Measurements from ENCODE around the gene SLC24A1. TPM values are rescaled to one million over a fixed set of nuclear protein-coding genes. Genes with fewer than 3 reads are reported as not detected.

The SLC24A1 gene
- total RNA-seq: 10 to 100 TPM in 1 of 3 donors, 1 to 10 TPM in 2; 6.9 to 12.5 (median 7.8) TPM
- 5.1 TPM for total RNA-seq (2013)

- Histone ChIP-seq H3K36me3 (ENCODE audit: control insufficient read depth, insufficient read depth, low read length) (peaks cover 7% of the 10 kb centered on the region), H3K27me3 (ENCODE audit: control insufficient read depth, insufficient read depth, low read length) (no peaks in the 10 kb centered on the region), H3K4me3 (ENCODE audit: low read length) (no peak within 1 kb of the TSS), H3K27ac (ENCODE audit: low read length) (no peak within 1 kb of the TSS), H3K4me1 (ENCODE audit: control insufficient read depth, insufficient read depth, low read length) (no peaks in the 10 kb centered on the region), H3K9me3 (ENCODE audit: control insufficient read depth, insufficient read depth, low read length) (no peaks in the 10 kb centered on the region)
- Mint-ChIP-seq H3K27ac (no peak within 1 kb of the TSS), H3K36me3 (no peaks in the 10 kb centered on the region), H3K27me3 (ENCODE audit: low read depth in 2 of 2) (no peaks in the 10 kb centered on the region), H3K9me3 (no peaks in the 10 kb centered on the region), H3K4me1 (no peaks in the 10 kb centered on the region), H3K4me3 (no peak within 1 kb of the TSS)
- TF ChIP-seq CTCF (IDR thresholded peaks at IDR 0.05): no peak
- DNase-seq (no peak), ATAC-seq (no peak)
- intact Hi-C loops (cut with micrococcal nuclease): no loop called here
- WGBS (ENCODE audit: insufficient coverage): 93% methylated on average over 6 of the region's 6 CpGs
Observed at GRCh38 chr15:65621638-65622037, at the start of gene SLC24A1. SLC24A1 (plus strand) TSS chr15:65621938; CDS start chr15:65624081, 2,143 bp downstream.

DNA sequence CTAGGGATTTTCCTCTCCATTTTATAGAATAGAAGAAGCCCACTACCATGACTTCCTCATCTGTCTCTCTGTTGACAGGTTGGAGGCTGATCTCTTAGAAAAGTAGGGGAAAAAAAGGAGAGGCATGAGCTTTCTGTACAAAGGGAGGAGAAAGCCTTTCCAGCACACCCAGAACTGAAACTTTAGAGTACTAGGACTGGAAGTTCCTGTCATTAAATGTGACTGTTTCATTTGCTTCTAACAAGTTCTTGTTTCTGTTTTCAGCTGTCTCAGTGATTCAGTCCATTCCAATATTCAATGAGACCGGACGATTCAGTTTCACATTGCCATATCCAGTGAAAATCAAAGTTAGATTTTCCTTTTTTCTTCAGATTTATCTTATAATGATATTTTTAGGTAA is 49.8 kb upstream of the SLC24A1 start:
- Histone ChIP-seq H3K9me3 (ENCODE audit: control insufficient read depth, insufficient read depth, low read length) (no peaks in the 10 kb centered on the region), H3K4me1 (ENCODE audit: control insufficient read depth, insufficient read depth, low read length) (no peaks in the 10 kb centered on the region), H3K4me3 (ENCODE audit: low read length) (no peak overlapping the region), H3K27ac (ENCODE audit: low read length) (no peak overlapping the region), H3K36me3 (ENCODE audit: control insufficient read depth, insufficient read depth, low read length) (peaks cover 32% of the 10 kb centered on the region), H3K27me3 (ENCODE audit: control insufficient read depth, insufficient read depth, low read length) (no peaks in the 10 kb centered on the region)
- no peaks in the 10 kb centered on the region for H3K9me3 Mint-ChIP-seq
- no peaks in the 10 kb centered on the region for H3K4me1 Mint-ChIP-seq
- H3K4me3 Mint-ChIP-seq: no peak overlapping the region
- no peak overlapping the region for H3K27ac Mint-ChIP-seq
- no peak for TF ChIP-seq CTCF (IDR thresholded peaks at IDR 0.05)
- peaks cover 10% of the 10 kb centered on the region for H3K36me3 Mint-ChIP-seq
- ATAC-seq: no peak
- DNase-seq: no peak
- intact Hi-C loops (cut with micrococcal nuclease): no loop called here
- H3K27me3 Mint-ChIP-seq (ENCODE audit: low read depth in 2 of 2): no peaks in the 10 kb centered on the region
- WGBS (ENCODE audit: insufficient coverage): 71% methylated on average over 2 of the region's 2 CpGs

DNA sequence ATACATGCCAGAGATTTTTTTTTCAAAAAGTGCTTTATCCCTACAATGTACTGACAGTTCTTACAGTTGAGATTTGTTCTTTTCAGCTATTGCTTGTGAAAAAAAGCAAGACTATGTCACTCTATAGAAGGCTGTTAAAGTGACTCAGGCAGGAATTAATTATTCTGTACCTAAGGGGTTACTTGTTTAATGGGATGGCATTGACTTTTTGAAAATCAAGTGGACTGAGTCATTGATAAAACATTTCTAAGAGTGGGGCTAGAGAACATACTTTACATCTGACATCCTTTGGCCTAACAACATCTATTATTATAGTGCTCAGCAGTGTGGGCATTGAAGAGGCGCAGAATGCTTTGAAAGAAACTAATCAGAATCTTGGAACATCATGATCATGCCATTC is 45.1 kb upstream of the SLC24A1 start:
- Mint-ChIP-seq H3K27ac (no peak overlapping the region), H3K36me3 (peaks cover 2% of the 10 kb centered on the region), H3K4me1 (no peaks in the 10 kb centered on the region), H3K9me3 (no peaks in the 10 kb centered on the region), H3K27me3 (ENCODE audit: low read depth in 2 of 2) (no peaks in the 10 kb centered on the region), H3K4me3 (no peak overlapping the region)
- no peaks in the 10 kb centered on the region for H3K27me3 ChIP-seq (ENCODE audit: control insufficient read depth, insufficient read depth, low read length)
- WGBS (ENCODE audit: insufficient coverage): 100% methylated on average over 1 of the region's 1 CpG
- TF ChIP-seq CTCF (IDR thresholded peaks at IDR 0.05): no peak
- no peak overlapping the region for H3K27ac ChIP-seq (ENCODE audit: low read length)
- H3K4me1 ChIP-seq (ENCODE audit: control insufficient read depth, insufficient read depth, low read length): no peaks in the 10 kb centered on the region
- no peak for DNase-seq
- no peak overlapping the region for H3K4me3 ChIP-seq (ENCODE audit: low read length)
- H3K9me3 ChIP-seq (ENCODE audit: control insufficient read depth, insufficient read depth, low read length): no peaks in the 10 kb centered on the region
- intact Hi-C loops (cut with micrococcal nuclease): no loop called here
- ATAC-seq: no peak
- peaks cover 47% of the 10 kb centered on the region for H3K36me3 ChIP-seq (ENCODE audit: control insufficient read depth, insufficient read depth, low read length)

Data from natural killer cell (primary cell).